HS-27A (cell line): Measurements from ENCODE around the gene SNRPN.
A peak's percentile ranks its signal among the peaks of the same experiment; 100 is the strongest.
"Not testable (repeated sequence)": the region's sequence is repeated elsewhere in the genome, so short reads cannot be mapped to it uniquely, and the experiment has no call there.

Source experiments
- DNase-seq: peaks from one replicate; pipeline ENCODE4 v3.0.0-alpha.2; 2012; ENCODE audit warnings: low read depth, missing footprints

The SNRPN gene

DNA sequence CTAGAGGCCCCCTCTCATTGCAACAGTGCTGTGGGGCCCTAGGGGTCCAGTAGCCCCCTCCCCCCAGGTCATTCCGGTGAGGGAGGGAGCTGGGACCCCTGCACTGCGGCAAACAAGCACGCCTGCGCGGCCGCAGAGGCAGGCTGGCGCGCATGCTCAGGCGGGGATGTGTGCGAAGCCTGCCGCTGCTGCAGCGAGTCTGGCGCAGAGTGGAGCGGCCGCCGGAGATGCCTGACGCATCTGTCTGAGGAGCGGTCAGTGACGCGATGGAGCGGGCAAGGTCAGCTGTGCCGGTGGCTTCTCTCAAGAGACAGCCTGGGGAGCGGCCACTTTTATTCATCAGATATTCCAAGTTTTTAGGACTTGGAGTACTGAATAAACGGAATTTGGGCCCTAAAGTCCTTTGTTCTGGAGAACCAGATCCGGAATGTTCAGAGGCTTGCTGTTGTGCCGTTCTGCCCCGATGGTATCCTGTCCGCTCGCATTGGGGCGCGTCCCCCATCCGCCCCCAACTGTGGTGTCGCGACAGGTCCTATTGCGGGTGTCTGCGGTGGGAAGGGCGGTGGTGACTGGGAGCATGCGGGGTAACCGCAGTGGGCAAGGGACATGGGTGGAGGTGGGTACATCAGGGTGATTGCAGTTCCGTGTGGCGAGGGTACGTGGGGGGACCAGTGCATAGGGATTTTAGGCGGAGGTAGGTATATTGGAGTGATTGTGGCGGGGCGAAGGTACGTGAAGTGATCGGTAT is at the start of gene SNRPN, which contains the start of gene SNURF:
SNRPN (plus strand) TSS at position 205 of the 748 bp plus-strand sequence. CDS start 19,467 bp downstream, outside the sequence.
SNURF (plus strand) TSS at position 205 of the 748 bp plus-strand sequence; CDS start at position 267, 62 bp downstream.
- DNase-seq: no peak

DNA sequence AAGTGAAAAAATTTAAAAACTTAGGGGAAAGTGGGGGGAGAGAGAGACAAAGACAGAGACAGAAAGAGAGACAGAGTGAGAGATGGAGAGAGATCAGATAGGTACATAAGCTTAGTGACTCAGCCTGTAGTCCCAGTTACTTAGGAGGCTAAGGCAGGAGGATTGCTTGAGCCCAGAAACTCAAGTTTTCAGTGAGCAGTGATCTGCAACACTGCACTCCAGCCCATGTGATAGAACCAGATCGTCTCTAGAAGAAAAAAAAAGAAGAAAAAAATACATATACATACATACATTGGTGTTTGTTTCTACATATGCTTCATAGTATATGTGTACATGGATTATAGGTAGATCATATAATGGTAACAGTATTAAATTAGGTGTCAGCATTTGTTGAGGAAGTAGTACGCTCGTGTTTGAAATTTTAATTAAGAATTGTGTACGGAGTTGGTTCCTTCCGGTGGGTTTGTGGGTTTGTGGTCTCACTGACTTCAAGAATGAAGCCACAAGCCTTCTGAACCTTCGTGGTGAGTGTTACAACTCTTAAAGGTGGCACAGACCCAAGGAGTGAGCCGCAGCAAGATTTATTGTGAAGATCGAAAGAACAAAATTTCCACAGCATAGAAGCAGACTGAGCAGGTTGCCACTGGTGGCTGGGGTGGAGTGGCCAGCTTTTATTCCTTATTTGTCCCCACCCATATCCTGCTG is 38.3 kb upstream of the SNRPN start:
- DNase-seq: no peak

DNA sequence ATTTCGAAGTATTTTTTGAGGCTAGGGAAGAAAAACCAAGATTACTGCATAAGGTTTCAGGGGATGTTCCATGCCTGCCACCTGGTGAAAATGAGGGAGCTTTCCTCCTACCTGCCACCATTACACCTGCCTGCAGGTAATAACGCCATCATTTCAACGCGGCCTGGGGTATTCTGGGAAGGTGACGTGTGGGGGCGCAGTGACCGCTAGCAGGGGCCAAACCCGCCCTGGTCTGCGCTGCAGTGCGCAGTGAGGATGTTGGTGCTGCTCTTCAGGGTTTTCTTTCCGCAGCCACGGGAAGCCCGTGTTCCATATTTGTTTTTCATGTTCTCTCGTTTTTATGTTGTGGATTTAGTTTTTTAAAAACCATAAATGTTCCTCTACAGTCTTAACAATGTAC is 37.4 kb upstream of the SNRPN start:
- no peak for DNase-seq

- DNase-seq: no peak
Measured at GRCh38 chr15:24919446-24919845, 35.3 kb upstream of the SNRPN start.

DNA sequence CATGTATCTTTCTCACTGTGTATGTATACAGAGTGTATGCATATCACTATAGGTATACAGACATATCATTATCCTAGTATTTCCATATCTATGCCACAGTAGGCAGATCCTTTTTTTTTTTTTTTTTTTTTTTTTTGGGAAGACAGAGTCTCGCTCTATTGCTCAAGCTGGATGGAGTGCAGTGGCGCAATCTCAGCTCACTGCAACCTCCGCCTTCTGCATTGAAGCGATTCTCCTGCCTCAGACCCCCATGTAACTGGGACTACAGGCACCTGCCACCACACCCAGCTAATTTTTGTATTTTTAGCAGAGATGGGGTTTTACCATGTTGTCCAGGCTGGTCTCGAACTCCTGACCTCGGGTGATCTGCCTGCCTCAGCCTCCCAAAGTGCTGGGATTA is 32.0 kb upstream of the SNRPN start:
- DNase-seq: not testable (repeated sequence)

DNA sequence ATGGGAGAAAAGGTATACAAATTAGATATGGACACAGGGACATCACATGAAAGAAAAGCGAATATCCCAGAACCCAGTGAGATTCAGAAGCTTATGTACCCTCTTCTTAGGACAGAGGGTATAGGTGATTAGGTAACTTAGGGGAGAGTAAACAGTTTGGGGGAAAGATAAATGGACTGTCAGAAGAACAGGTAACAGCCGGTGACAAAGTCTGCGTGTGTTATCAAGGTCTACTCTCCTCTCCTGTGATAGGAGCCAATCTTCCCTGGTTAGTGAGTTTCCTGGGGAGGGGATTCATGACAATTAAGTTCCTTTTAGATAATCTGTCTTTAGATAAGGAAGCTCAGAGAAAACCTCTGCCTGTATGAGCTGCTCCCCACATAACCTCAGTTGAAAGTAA is 30.6 kb upstream of the SNRPN start:
- DNase-seq: no peak

DNA sequence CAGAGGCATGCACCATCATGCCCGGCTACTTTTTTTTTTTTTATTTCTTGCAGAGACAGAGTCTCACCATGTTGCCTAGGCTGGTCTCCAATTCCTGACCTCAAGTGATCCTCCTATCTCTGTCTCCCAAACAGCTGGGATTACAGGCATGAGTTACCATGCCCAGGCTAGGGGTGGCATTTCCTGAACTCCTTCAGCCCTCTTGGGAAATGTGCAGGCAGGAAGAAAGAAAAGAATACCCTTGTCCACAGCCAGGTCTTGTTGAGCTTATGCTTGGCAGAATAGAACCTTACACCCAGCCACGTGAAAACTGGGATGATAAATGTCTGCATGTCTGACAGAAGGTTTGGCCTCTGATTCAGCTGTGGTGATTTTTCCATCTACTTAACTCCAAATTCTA is 30.2 kb upstream of the SNRPN start:
- no peak for DNase-seq

DNA sequence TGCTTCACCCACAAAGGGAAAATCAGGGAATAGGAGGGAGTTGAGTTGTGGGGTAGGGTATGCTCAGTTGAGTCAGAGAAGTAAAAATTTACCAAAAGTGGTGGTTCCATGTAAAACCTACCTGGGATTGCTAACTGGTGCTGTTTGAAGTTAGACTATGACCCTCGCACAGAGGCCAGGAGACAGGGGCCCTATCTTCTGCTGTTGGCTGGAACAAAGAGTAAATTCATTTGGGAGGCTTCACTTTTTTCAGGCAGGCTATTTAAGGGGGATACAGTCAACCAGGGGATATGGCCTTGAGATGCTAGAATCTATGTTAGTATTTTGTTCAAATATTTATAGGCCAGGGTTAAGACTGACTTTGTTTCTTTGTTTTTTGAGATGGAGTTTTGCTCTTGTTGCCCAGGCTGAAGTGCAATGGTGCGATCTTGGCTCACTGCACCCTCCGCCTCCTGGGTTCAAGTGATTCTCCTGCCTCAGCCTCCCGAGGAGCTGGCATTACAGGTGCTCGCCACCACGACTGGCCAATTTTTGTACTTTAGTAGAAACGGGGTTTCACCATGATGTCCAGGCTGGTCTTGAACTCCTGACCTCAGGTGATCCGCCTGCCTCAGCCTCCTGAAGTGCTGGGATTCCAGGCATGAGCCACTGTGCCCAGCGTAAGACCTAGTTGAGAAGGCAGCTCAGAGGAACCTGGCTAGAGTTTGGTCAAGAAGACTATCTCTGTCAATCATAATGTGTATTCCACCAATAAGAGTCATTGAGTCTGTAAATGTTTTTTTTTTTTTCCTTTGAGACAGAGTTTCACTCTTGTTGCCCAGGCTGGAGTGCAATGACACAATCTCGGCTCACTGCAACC is 22.7 kb upstream of the SNRPN start:
- not testable (repeated sequence) for DNase-seq

GRCh38 chr15:24933716-24934115 is 21.1 kb upstream of the SNRPN start:
- DNase-seq: no peak

- DNase-seq: not testable (repeated sequence)
Measured at GRCh38 chr15:24938224-24938623, 16.6 kb upstream of the SNRPN start.

DNA sequence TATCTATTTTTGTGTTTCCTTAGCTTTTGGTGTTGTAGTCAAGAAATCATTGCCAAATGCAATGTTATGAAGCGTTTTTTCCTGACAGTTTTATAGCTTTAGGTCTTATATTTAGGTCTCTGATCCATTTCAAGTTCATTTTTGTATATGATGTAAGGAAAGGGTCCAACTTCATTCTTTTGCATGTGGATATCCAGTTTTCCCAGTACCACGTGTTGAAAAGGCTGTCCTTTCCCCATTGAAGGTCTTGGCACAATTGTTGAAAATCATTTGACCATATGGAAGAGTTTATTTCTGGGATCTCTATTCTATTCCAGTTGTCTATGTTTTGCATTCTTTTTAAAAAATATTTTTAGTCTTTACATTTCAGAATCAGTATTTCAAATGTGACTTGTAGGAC is 14.6 kb upstream of the SNRPN start:
- no peak for DNase-seq

DNA sequence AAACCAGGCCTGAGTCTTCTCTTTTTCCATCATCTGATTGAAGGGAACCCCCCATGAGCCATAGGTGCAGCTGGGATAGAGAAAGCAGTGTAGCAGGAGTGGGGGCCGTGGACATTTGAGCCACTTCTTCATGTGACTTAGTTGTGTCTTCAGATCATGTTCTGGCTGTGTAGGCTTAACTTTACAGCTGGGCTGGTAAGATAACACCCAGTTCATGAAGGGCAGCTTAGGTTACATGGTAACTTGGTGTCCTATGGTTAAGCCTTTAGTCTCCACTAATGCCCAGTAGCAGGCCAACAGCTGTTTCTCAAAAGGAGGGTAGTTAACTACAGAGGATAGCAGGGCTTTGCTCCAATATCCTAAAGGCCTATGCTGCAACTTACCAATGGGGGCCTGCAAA is 11.4 kb upstream of the SNRPN start:
- no peak for DNase-seq

DNA sequence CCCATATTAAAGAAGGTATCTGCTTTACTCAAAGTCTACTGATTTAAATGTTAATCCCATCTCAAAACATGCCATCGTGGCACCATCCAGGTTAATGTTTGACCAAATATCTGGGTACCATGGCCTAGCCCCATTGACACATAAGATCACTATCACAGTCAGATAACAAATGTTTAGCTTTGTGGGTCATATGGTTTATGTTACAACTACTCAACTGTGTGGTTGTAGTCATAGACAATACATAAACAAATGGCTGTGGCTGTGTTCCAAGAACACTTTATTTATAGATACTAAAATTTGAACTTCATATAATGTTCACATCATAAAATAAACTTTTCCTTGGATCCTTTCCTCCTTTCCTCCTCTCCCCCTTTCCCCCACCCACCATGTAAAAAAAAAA is 9.8 kb upstream of the SNRPN start:
- DNase-seq: no peak

DNA sequence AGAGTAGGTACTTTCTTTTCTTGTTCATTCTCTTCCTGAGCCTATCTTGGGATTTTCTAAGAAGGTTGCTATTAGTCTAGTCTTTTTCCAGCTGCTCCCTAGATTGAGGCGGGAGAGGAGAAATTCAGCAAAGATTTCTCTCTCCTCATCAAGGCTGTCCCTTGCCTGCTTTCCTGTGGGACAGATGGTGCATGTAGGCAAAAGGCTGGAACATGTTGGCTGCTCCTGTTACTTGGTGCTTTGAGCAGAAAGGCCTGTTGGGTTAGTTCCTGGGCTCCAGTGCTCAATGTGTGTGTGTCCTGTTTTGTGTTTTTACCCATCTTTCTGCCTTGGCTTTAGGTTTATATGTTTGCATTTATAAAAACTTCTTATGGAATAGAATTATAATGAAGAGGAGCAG is 9.1 kb upstream of the SNRPN start:
- no peak for DNase-seq

- DNase-seq: no peak
Measured at GRCh38 chr15:24948495-24948894, 6.3 kb upstream of the SNRPN start.

- no peak for DNase-seq
Measured at GRCh38 chr15:24955531-24955921, 739 bp downstream of the SNRPN start.

DNA sequence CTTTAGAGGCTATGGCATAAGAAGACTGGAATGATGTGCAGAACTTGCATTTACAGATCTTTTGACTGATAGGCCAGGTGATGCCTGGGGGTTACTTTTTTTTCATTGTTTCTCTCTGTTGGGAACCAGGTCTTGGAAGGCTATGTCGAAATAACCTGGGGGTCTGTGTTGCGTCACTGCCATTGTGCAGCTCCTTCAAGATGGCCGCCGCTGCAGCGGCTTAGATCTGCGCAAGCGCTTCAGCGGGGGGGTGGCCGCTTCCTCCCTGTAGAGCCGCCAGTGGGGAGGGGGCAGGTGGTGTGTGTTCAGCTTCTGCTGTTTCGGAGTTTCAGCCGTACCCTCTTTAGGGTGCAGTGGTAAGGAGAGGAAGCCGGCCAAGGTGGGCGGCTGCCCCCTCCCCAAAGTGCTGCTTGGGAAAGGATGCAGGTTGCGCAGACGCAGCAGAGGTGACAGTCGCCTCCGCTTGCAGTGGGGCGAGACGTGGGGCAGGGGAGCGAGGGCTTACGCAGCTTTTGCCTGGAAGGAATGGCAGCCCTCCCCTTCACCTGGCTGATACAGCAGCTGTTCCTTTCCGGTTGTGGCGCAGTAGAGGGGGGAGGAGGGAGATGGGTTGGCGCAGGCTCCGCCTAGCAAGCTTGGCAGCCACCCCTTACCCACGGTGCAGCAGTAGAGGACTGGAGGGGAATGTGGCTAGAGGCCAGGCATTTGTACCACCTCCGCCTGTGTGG is 1.5 kb downstream of the SNRPN start:
- DNase-seq: peak; percentile 27

GRCh38 chr15:24957691-24958090 is 2.9 kb downstream of the SNRPN start:
- no peak for DNase-seq

DNA sequence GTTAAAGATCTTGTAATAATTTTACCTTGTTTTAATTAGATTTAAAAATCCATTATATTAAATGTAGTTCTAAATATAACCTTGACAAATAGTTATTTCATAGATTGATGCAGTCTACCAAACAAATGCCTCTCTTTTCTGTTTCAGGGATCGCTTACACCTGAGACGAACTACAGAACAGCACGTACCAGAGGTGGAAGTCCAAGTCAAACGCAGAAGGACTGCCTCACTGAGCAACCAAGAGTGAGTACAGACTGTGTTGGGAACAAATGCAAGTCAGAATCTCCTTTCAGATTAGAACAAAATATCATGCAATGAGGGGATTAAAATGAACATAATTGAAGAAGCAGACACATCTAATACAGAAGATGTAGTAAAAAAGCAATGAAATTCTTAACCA is 7.2 kb downstream of the SNRPN start:
- DNase-seq: no peak

DNA sequence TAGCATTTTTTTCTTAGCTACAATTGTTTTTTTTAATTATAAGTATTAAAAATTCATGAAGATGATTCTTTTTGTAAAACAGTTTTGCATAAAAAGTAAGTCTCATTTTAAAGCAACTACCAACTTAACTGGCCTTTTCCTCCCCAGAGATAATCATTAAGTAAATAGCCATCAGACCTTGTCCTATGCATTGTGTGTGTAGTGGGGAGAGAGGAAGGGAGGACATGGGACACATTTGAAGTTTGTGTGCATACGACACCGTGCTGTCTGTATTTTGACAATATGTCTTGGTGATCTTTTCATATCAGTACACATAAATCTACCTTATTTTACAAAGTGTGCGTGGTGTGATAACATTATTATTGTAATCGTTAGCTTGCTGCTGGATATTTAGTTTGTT is 8.1 kb downstream of the SNRPN start:
- DNase-seq: no peak

GRCh38 chr15:24966364-24967103 is 11.7 kb downstream of the SNRPN start:
- DNase-seq: no peak
